ENCODE measurements around the gene MARK3.

Gene MARK3

GRCh38 chr14:103385152-103385928 lies at the start of gene MARK3:
Gene MARK3, plus strand, starts transcription at chr14:103385415. Its CDS starts 615 bp downstream, at chr14:103386030.
- Histone ChIP-seq H3K9me3 (no peaks in the 10 kb centered on the region), H3K4me3 (peak within 1 kb of the TSS; percentile 91), H3K27me3 (ENCODE audit: low read depth) (peaks cover 3% of the 10 kb centered on the region; the same call in 1 of the 2 replicates), H3K4me1 (peaks cover 7% of the 10 kb centered on the region), H3K36me3 (replicated peaks) (peaks cover 3% of the 10 kb centered on the region; the same call in 1 of the 2 replicates)
- in situ Hi-C loops (cut with MboI; ENCODE audit: low sequenced_read_pairs) = no loop called here
- DNase-seq (ENCODE audit: low spot score in 2 of 2) = peak; percentile 95 to 97

- Histone ChIP-seq H3K4me3 (no peak overlapping the region; the same call in 1 of the 2 replicates), H3K36me3 (replicated peaks) (peaks cover 68% of the 10 kb centered on the region), H3K4me1 (peaks cover 23% of the 10 kb centered on the region), H3K9me3 (no peaks in the 10 kb centered on the region), H3K27me3 (ENCODE audit: low read depth) (no peaks in the 10 kb centered on the region)
- in situ Hi-C loops (cut with MboI; ENCODE audit: low sequenced_read_pairs) = no loop called here
- no peak for DNase-seq (ENCODE audit: low spot score in 2 of 2)
Observed at GRCh38 chr14:103336191-103336590, 49.0 kb upstream of the MARK3 start.

GRCh38 chr14:103337794-103338193 lies 47.4 kb upstream of the MARK3 start:
- in situ Hi-C loops (cut with MboI; ENCODE audit: low sequenced_read_pairs) = no loop called here
- peaks cover 82% of the 10 kb centered on the region for H3K36me3 ChIP-seq (replicated peaks)

GRCh38 chr14:103339561-103339960 lies 45.7 kb upstream of the MARK3 start:
- Histone ChIP-seq H3K27me3 (ENCODE audit: low read depth) (no peaks in the 10 kb centered on the region), H3K4me3 (no peak overlapping the region), H3K36me3 (replicated peaks) (peaks cover 97% of the 10 kb centered on the region), H3K4me1 (0 out of 2 replicates have a peak, but pooled peaks cover 6% of the 10 kb centered on the region), H3K9me3 (no peaks in the 10 kb centered on the region)
- no peak for DNase-seq (ENCODE audit: low spot score in 2 of 2)
- in situ Hi-C loops (cut with MboI; ENCODE audit: low sequenced_read_pairs) = no loop called here

More at GRCh38 chr14:103337794-103338193, 47.4 kb upstream of the MARK3 start:
- Histone ChIP-seq H3K4me3 (no peak overlapping the region), H3K27me3 (ENCODE audit: low read depth) (no peaks in the 10 kb centered on the region), H3K9me3 (no peaks in the 10 kb centered on the region), H3K4me1 (peaks cover 8% of the 10 kb centered on the region; the same call in 1 of the 2 replicates)
- no peak for DNase-seq (ENCODE audit: low spot score in 2 of 2)

GRCh38 chr14:103340480-103341212 lies 44.6 kb upstream of the MARK3 start:
- peaks cover 93% of the 10 kb centered on the region for H3K36me3 ChIP-seq (replicated peaks)
- H3K4me1 ChIP-seq = 0 out of 2 replicates have a peak, but pooled peaks cover 4% of the 10 kb centered on the region
- DNase-seq (ENCODE audit: low spot score in 2 of 2) = no peak
- H3K27me3 ChIP-seq (ENCODE audit: low read depth) = no peaks in the 10 kb centered on the region
- in situ Hi-C loops (cut with MboI; ENCODE audit: low sequenced_read_pairs) = no loop called here
- no peak overlapping the region for H3K4me3 ChIP-seq
- H3K9me3 ChIP-seq = no peaks in the 10 kb centered on the region

DNA sequence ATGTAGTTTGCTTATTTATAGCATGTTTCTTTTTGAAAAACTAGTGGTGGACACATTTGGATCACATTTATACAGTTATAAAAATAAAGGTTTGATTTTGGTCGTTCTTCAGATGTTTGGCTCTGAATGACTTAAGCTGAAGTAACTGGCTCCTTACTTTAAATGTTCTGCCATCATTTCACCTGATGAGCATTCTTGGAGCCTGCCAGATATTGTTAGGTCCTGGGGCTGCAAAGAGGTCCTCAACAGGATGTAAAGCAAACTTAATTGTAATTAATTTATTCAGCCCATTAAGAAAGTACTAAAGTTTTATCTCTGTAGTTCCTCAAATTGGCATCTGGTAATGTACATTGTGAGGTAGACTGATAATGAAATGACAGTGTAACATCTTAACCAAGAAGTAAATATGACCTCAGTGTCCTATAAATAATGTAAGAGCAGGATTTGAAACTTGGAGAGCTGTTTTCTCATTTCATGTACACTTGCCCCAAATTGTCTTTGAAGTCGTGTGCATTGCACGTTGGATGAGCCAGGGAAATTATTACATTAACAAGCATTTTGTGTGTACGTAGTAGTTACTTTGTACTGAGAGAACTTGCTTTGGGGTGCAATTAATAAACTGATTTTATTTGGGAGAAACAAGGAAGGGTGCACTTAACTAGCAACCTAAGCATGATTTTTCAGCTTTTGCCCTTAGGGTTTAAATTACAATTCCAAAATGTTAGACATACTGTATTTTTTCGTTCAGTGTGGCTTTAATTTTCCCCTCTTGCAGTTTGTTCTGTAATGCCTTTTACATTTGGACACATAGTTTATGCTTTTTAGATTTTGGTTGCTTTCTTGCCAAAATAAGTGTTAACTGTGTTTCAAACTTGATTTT lies 43.7 kb upstream of the MARK3 start:
- no peaks in the 10 kb centered on the region for H3K4me1 ChIP-seq
- H3K36me3 ChIP-seq (replicated peaks) = peaks cover 84% of the 10 kb centered on the region
- in situ Hi-C loops (cut with MboI; ENCODE audit: low sequenced_read_pairs) = no loop called here

GRCh38 chr14:103343164-103343879 lies 41.9 kb upstream of the MARK3 start:
- DNase-seq (ENCODE audit: low spot score in 2 of 2) = no peak
- no peak overlapping the region for H3K4me3 ChIP-seq
- peaks cover 66% of the 10 kb centered on the region for H3K36me3 ChIP-seq (replicated peaks)
- H3K9me3 ChIP-seq = no peaks in the 10 kb centered on the region
- in situ Hi-C loops (cut with MboI; ENCODE audit: low sequenced_read_pairs) = no loop called here
- H3K27me3 ChIP-seq (ENCODE audit: low read depth) = no peaks in the 10 kb centered on the region
- no peaks in the 10 kb centered on the region for H3K4me1 ChIP-seq

More for the DNA sequence above, 43.7 kb upstream of the MARK3 start:
- no peak overlapping the region for H3K4me3 ChIP-seq
- no peak for DNase-seq (ENCODE audit: low spot score in 2 of 2)
- H3K27me3 ChIP-seq (ENCODE audit: low read depth) = no peaks in the 10 kb centered on the region
- H3K9me3 ChIP-seq = no peaks in the 10 kb centered on the region

- DNase-seq (ENCODE audit: low spot score in 2 of 2) = no peak
- Histone ChIP-seq H3K4me1 (no peaks in the 10 kb centered on the region), H3K27me3 (ENCODE audit: low read depth) (no peaks in the 10 kb centered on the region), H3K36me3 (replicated peaks) (peaks cover 58% of the 10 kb centered on the region), H3K9me3 (no peaks in the 10 kb centered on the region), H3K4me3 (no peak overlapping the region)
- in situ Hi-C loops (cut with MboI; ENCODE audit: low sequenced_read_pairs) = no loop called here
Observed at GRCh38 chr14:103343905-103344797, 41.1 kb upstream of the MARK3 start.

DNA sequence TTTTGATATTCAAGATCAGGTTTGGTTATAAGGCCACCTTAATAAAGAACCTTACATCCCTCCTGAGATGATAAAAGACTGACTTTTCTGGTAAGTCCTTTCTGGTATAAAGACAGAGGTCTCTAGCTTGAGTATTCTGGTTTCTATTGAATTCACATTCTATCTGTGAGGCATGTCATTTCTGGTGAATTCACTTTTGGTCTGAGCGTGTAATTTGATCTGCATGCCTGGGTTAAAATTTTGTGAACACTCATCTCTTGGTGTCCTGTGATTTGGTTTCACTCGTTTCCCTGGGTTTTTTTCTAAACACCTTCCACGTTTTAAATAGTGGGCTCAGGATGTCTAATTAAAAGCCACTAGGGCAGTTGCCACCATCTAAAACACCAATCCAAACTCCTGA lies 38.9 kb upstream of the MARK3 start:
- Histone ChIP-seq H3K36me3 (replicated peaks) (peaks cover 36% of the 10 kb centered on the region), H3K27me3 (ENCODE audit: low read depth) (no peaks in the 10 kb centered on the region), H3K9me3 (no peaks in the 10 kb centered on the region), H3K4me3 (no peak overlapping the region), H3K4me1 (no peaks in the 10 kb centered on the region)
- in situ Hi-C loops (cut with MboI; ENCODE audit: low sequenced_read_pairs) = no loop called here
- DNase-seq (ENCODE audit: low spot score in 2 of 2) = no peak

DNA sequence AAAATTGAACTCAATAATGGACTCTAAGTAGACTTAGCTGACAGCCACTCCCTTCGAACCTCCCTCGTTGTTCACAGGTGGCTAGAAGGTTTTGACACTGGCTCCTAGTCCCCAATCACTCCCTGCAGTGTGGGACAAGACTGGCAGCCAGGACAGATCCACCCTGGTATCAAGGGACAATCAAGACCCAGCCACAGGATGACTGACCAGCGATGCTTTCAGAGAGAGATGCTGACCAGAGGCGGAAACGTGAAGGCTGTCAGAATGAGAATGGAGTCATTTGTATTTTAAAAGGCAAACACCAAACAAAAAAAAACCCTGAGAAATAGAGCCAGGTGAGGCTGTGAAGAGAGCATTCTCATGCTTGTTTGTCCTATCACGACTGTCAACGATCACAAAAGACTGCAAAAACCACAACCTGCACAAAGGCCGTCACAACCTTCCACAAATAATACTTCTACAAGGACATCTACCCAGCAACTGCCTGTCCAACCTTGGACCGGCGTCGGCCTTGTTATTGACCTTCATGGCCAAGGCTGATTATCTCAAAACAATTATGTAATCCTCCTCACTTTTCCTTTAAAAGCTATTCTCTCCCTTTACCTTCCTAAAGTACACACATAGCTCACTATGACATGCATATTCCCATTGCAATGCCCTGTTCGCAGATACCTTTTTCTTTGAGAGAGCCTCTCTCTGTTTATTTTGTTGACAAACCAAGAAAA lies 38.0 kb upstream of the MARK3 start:
- no peaks in the 10 kb centered on the region for H3K27me3 ChIP-seq (ENCODE audit: low read depth)
- H3K4me1 ChIP-seq = no peaks in the 10 kb centered on the region
- no peak for DNase-seq (ENCODE audit: low spot score in 2 of 2)
- H3K4me3 ChIP-seq = no peak overlapping the region
- in situ Hi-C loops (cut with MboI; ENCODE audit: low sequenced_read_pairs) = no loop called here
- H3K9me3 ChIP-seq = no peaks in the 10 kb centered on the region
- peaks cover 28% of the 10 kb centered on the region for H3K36me3 ChIP-seq (replicated peaks)

DNA sequence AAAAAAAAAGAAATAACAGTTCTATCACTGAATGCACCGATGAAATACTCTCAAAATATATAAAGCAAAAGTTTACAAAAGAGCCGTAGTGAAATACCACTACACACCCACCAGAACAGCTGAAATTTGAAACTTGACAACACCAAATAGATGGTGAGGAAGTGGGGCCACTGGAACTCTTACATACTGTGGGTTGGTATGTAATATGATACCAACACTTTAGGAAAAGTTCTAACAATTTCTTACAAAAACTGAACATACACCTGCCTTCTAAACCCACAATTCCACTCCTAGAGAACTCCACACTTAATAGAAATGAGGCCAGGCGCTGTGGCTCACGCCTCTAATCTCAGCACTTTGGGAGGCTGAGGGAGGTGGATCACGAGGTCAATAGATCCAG lies 37.1 kb upstream of the MARK3 start:
- Histone ChIP-seq H3K27me3 (ENCODE audit: low read depth) (no peaks in the 10 kb centered on the region), H3K4me1 (no peaks in the 10 kb centered on the region), H3K9me3 (no peaks in the 10 kb centered on the region), H3K36me3 (replicated peaks) (peaks cover 19% of the 10 kb centered on the region), H3K4me3 (no peak overlapping the region)
- in situ Hi-C loops (cut with MboI; ENCODE audit: low sequenced_read_pairs) = no loop called here
- no peak for DNase-seq (ENCODE audit: low spot score in 2 of 2)

DNA sequence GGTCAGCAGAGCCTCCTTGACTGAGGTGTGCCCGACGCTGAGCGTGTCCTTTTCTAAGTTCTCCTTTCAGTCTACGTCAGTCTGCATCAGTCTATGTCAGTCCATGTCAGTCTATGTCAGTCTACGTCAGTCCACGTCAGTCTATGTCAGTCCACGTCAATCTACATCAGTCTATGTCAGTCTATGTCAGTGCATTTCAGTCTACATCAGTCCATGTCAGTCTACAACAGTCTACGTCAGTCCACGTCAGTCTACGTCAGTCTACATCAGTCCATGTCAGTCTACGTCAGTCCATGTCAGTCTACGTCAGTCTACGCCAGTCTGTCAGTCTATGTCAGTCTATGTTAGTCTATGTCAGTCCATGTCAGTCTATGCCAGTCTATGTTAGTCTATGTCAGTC lies 35.2 kb upstream of the MARK3 start:
- peaks cover 1% of the 10 kb centered on the region; the same call in 1 of the 2 replicates for H3K36me3 ChIP-seq (replicated peaks)
- H3K4me1 ChIP-seq = no peaks in the 10 kb centered on the region
- no peaks in the 10 kb centered on the region for H3K9me3 ChIP-seq
- H3K4me3 ChIP-seq = no peak overlapping the region
- in situ Hi-C loops (cut with MboI; ENCODE audit: low sequenced_read_pairs) = no loop called here
- H3K27me3 ChIP-seq (ENCODE audit: low read depth) = no peaks in the 10 kb centered on the region
- no peak for DNase-seq (ENCODE audit: low spot score in 2 of 2)

All from HAP-1 (cell line).